Neuronal stem cell (in vitro differentiated cells): ENCODE data around the gene SAMD4A.

Experiments
- DNase-seq: peaks from one replicate; pipeline ENCODE4 v3.0.0-alpha.2; 2013; ENCODE audit warnings: low spot score
- H2AFZ ChIP-seq: one replicate; pipeline ENCODE4 v1.6.1; 2013; ENCODE audit warnings: mild to moderate bottlenecking, low read length, inconsistent platforms
- H2AK5ac ChIP-seq: 2 replicates; pipeline ENCODE4 v1.6.1; 2013; ENCODE audit warnings: low read depth, mild to moderate bottlenecking, inconsistent platforms, low read length, moderate library complexity, mixed read lengths
- H2BK120ac ChIP-seq: 2 replicates; pipeline ENCODE4 v1.6.1; 2013; ENCODE audit warnings: low read depth, mild to moderate bottlenecking, inconsistent platforms, low read length, moderate library complexity, mixed read lengths
- H2BK12ac ChIP-seq: one replicate; pipeline ENCODE4 v1.6.1; 2013; ENCODE audit warnings: low read length, inconsistent platforms
- H2BK15ac ChIP-seq: 2 replicates; pipeline ENCODE4 v1.6.1; 2013; ENCODE audit warnings: mild to moderate bottlenecking, low read length, inconsistent platforms, mixed read lengths
- H2BK5ac ChIP-seq: one replicate; pipeline ENCODE4 v1.6.1; 2013; ENCODE audit warnings: inconsistent platforms, mild to moderate bottlenecking, low read length, moderate library complexity
- H3K14ac ChIP-seq: one replicate; pipeline ENCODE4 v1.6.1; 2013; ENCODE audit warnings: low read length, inconsistent platforms
- H3K18ac ChIP-seq: 2 replicates; pipeline ENCODE4 v1.6.1; 2013; ENCODE audit warnings: low read length, inconsistent platforms
- H3K23ac ChIP-seq: 2 replicates; pipeline ENCODE4 v1.6.1; 2013; ENCODE audit warnings: low read depth, mild to moderate bottlenecking, mixed read lengths, low read length, inconsistent platforms; ENCODE audit not compliant: poor library complexity
- H3K27ac ChIP-seq: replicated peaks from 3 replicates; pipeline ENCODE4 v1.5.1; 2013; ENCODE audit warnings: low read length, inconsistent platforms
- H3K27me3 ChIP-seq, 3 experiments: 2 replicates each; pipeline ENCODE4 v1.6.1; 2013; ENCODE audit warnings: low read length in 3 of 3, mild to moderate bottlenecking in 2 of 3, inconsistent platforms in 1 of 3, low read depth in 1 of 3, mixed read lengths in 1 of 3, moderate library complexity in 1 of 3; ENCODE audit not compliant: control insufficient read depth in 3 of 3, insufficient read depth in 3 of 3
- H3K36me3 ChIP-seq, 2 donors: replicated peaks in 1 of 2; 2 replicates each; pipeline ENCODE4 v1.6.1; 2013; ENCODE audit warnings: low read length in 2 of 2; ENCODE audit not compliant: control insufficient read depth in 2 of 2, insufficient read depth in 2 of 2
- H3K4ac ChIP-seq: 2 replicates; pipeline ENCODE4 v1.6.1; 2013; ENCODE audit warnings: inconsistent platforms, mild to moderate bottlenecking, low read length, moderate library complexity
- H3K4me1 ChIP-seq, 2 donors: 1 replicate in 1 of 2; 2 replicates in 1 of 2; pipeline ENCODE4 v1.6.1; 2013; ENCODE audit warnings: low read length in 2 of 2, low read depth in 1 of 2; ENCODE audit not compliant: control insufficient read depth in 2 of 2, insufficient read depth in 1 of 2
- H3K4me2 ChIP-seq: one replicate; pipeline ENCODE4 v1.6.1; 2013; ENCODE audit warnings: mild to moderate bottlenecking, low read length, inconsistent platforms; ENCODE audit not compliant: insufficient read depth, poor library complexity, severe bottlenecking
- H3K4me3 ChIP-seq, 2 donors: 2 replicates each; pipeline ENCODE4 v1.5.1; 2013; ENCODE audit warnings: low read length in 2 of 2, mild to moderate bottlenecking in 2 of 2, inconsistent platforms in 1 of 2, moderate library complexity in 1 of 2
- H3K79me1 ChIP-seq: one replicate; pipeline ENCODE4 v1.6.1; 2013; ENCODE audit warnings: low read depth, mild to moderate bottlenecking, inconsistent platforms, low read length, moderate library complexity
- H3K9ac ChIP-seq: one replicate; pipeline ENCODE4 v1.6.1; 2013; ENCODE audit warnings: mild to moderate bottlenecking, low read depth, low read length, inconsistent platforms; ENCODE audit not compliant: poor library complexity
- H3K9me3 ChIP-seq, 2 donors: replicated peaks in 1 of 2; 2 replicates each; pipeline versions ENCODE3 to v1.6.1; 2013; ENCODE audit warnings: low read length in 2 of 2, mild to moderate bottlenecking in 2 of 2, inconsistent platforms in 1 of 2, low read depth in 1 of 2, mixed read lengths in 1 of 2, moderate library complexity in 1 of 2; ENCODE audit not compliant: control insufficient read depth in 2 of 2, insufficient read depth in 1 of 2
- H4K8ac ChIP-seq: one replicate; pipeline ENCODE4 v1.6.1; 2013; ENCODE audit warnings: low read depth, mild to moderate bottlenecking, inconsistent platforms, low read length, moderate library complexity
- H4K91ac ChIP-seq: one replicate; pipeline ENCODE4 v1.6.1; 2013; ENCODE audit warnings: low read length, low read depth, mild to moderate bottlenecking, inconsistent platforms; ENCODE audit not compliant: poor library complexity
- WGBS, 2 donors: extraction: QIAGEN DNeasy Blood & Tissue Kit; methylation state at CpG; one replicate each; pipeline ENCODE4 v1.1.7; 2013; ENCODE audit warnings: missing lambda C conversion rate in 2 of 2, mixed read lengths in 1 of 2; ENCODE audit not compliant: insufficient read length in 2 of 2, insufficient replicate concordance in 1 of 2; ENCODE audit errors: extremely low coverage in 2 of 2; 5-methylcytosine and 5-hydroxymethylcytosine counted together

SAMD4A gene

DNA sequence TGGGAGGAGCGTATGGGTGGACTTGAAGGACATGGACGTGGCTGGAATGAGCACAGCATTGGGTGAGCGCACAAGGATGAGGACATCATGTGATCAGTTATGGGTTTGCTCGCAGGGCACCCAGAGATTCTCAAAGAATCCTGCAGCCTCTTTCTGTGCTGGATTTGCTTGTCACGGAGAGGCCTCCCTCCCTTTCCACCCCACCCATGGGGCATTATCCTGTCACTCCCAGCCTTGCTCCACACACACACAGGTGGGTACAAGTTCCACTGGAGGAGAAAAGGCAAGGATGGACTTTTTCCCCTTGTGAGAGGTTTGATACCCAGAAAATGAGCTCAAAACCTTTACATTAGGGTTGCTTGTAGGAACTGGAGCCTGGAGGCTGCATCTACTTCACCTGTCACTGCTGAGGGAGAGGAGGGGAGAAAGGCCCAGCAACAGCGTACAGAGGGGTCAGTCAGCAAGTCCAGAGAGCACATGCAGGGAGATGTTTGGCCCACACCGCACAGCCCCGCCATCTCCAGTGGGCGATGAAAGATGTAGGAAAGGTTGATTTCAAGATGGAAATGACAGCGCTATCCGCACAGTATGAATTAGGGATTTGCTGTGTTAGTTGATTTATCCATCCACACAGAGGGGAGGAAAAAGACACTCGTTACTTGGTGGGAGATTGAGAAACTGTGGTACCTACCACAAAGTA, 223.0 kb downstream of the SAMD4A start:
- no peak for DNase-seq
- Histone ChIP-seq H3K36me3 (peaks cover 8 to 49% of the 10 kb centered on the region in 2 donors), H3K79me1 (peaks cover 2% of the 10 kb centered on the region), H2BK120ac (peak overlapping the region; percentile 21), H4K91ac (no peak overlapping the region), H3K4me3 (no peak overlapping the region), H2AK5ac (no peak overlapping the region), H3K4me1 (peaks cover 5 to 21% of the 10 kb centered on the region in 2 donors), H3K4me2 (no peak overlapping the region), H3K14ac (no peak overlapping the region), H3K9me3 (peaks cover 1 to 2% of the 10 kb centered on the region in 2 donors), H3K23ac (peak overlapping the region; percentile 75), H2BK15ac (no peak overlapping the region), H2AFZ (no peak overlapping the region), H3K27me3 (no peaks in the 10 kb centered on the region), H2BK12ac (no peak overlapping the region), H2BK5ac (no peak overlapping the region), H3K9ac (no peak overlapping the region), H3K18ac (no peak overlapping the region), H3K27ac (no peak overlapping the region), H3K4ac (no peak overlapping the region), H4K8ac (no peak overlapping the region)
- WGBS, 2 donors = no CpG with 5 or more reads among the region's 12 CpGs

DNA sequence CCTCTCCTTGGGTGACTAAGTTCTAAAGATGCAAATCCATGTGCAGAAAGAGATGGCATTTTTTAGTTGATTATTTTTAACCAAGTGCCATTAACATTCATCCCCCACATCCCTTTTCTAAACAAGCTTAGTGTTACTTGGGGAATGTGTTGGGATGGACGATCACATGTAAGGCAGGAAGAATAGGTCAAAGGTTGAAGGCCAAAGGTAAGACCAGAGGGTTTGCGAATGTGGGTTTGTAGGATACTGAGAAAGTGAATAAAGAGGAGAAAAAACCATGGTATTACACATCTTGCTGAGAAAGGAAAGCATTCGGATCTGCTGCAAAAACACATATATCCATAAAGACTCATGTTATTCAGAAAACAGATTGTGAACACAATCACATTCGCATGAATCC, 224.1 kb downstream of the SAMD4A start:
- peaks cover 8 to 9% of the 10 kb centered on the region in 2 donors for H3K9me3 ChIP-seq
- no CpG with 5 or more reads among the region's 4 CpGs for WGBS, 2 donors
- peaks cover 8 to 38% of the 10 kb centered on the region in 2 donors for H3K36me3 ChIP-seq

GRCh38 chr14:54792288-54792687, 225.4 kb downstream of the SAMD4A start:
- Histone ChIP-seq H2BK12ac (no peak overlapping the region), H3K4me2 (no peak overlapping the region), H2BK120ac (no peak overlapping the region), H2AK5ac (no peak overlapping the region), H3K36me3 (peaks cover 8 to 25% of the 10 kb centered on the region in 2 donors), H2AFZ (no peak overlapping the region), H3K4me1 (peaks cover 5 to 22% of the 10 kb centered on the region in 2 donors), H4K91ac (no peak overlapping the region), H3K14ac (no peak overlapping the region), H3K27ac (no peak overlapping the region), H3K79me1 (peaks cover 2% of the 10 kb centered on the region), H3K23ac (no peak overlapping the region), H2BK5ac (no peak overlapping the region), H3K9me3 (peaks cover 8 to 9% of the 10 kb centered on the region in 2 donors), H3K4me3 (no peak overlapping the region), H3K18ac (peak overlapping the region; percentile 53), H2BK15ac (no peak overlapping the region), H3K27me3 (no peaks in the 10 kb centered on the region), H3K9ac (no peak overlapping the region), H3K4ac (no peak overlapping the region), H4K8ac (no peak overlapping the region)
- DNase-seq = no peak
- no CpG with 5 or more reads among the region's 6 CpGs for WGBS, 2 donors

More for the DNA sequence above, 224.1 kb downstream of the SAMD4A start:
- H2BK15ac ChIP-seq = no peak overlapping the region
- H3K14ac ChIP-seq = no peak overlapping the region
- peaks cover 2% of the 10 kb centered on the region for H3K79me1 ChIP-seq
- no peak overlapping the region for H2AK5ac ChIP-seq
- no peak overlapping the region for H3K9ac ChIP-seq
- H3K23ac ChIP-seq = no peak overlapping the region
- H4K8ac ChIP-seq = no peak overlapping the region
- H3K27ac ChIP-seq = no peak overlapping the region
- peaks cover 5 to 22% of the 10 kb centered on the region in 2 donors for H3K4me1 ChIP-seq
- DNase-seq = no peak
- H3K27me3 ChIP-seq = no peaks in the 10 kb centered on the region
- no peak overlapping the region for H2BK120ac ChIP-seq
- no peak overlapping the region for H3K4me3 ChIP-seq
- no peak overlapping the region for H2AFZ ChIP-seq
- no peak overlapping the region for H2BK5ac ChIP-seq
- H3K4ac ChIP-seq = no peak overlapping the region
- no peak overlapping the region for H3K18ac ChIP-seq
- no peak overlapping the region for H3K4me2 ChIP-seq
- H2BK12ac ChIP-seq = no peak overlapping the region
- no peak overlapping the region for H4K91ac ChIP-seq

DNA sequence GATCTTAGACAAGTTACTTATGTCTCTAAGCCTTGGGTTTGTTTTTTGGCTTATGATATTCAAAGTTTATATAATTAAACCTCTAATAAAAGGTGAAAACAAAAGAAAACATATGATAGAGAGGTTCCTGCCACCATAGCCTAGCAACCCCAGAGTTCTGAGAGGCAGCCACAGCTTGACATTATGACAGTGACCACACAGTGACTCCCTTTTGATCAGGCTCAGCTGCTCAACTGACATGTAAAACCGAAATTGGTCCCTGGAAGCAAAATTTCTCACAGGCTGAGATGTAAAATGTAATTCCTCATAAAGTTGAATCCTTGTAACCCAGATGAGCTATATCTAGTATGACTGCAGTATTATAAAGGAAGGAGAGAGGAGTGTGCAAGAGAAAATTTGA, 227.2 kb downstream of the SAMD4A start:
- Histone ChIP-seq H3K9me3 (peaks cover 8 to 9% of the 10 kb centered on the region in 2 donors), H2BK120ac (no peak overlapping the region), H3K79me1 (no peaks in the 10 kb centered on the region), H2AK5ac (no peak overlapping the region), H4K8ac (no peak overlapping the region), H3K9ac (no peak overlapping the region), H2BK5ac (no peak overlapping the region), H3K4me2 (no peak overlapping the region), H2BK12ac (no peak overlapping the region), H3K4me1 (peaks cover 7 to 22% of the 10 kb centered on the region in 2 donors), H3K18ac (no peak overlapping the region), H3K27ac (no peak overlapping the region), H3K4ac (no peak overlapping the region), H2AFZ (peak overlapping the region; percentile 2), H4K91ac (no peak overlapping the region), H3K23ac (no peak overlapping the region), H3K4me3 (no peak overlapping the region), H3K14ac (no peak overlapping the region), H2BK15ac (no peak overlapping the region), H3K27me3 (no peaks in the 10 kb centered on the region), H3K36me3 (peaks cover 8 to 12% of the 10 kb centered on the region in 2 donors)
- WGBS, 2 donors = no CpG with 5 or more reads among the region's 1 CpG
- no peak for DNase-seq
